ENCODE measurements around the gene CNOT6L. TPM values are rescaled to one million over a fixed set of nuclear protein-coding genes. Genes with fewer than 3 reads are reported as not detected.
A peak's percentile ranks its signal among the peaks of the same experiment; 100 is the strongest.

Gene CNOT6L
- total RNA-seq, 1 donor from 2014 or later: 22.1 TPM

GRCh38 chr4:77820649-77821561 is 1.7 kb upstream of the CNOT6L start:
- Histone ChIP-seq H3K36me3 (no peaks in the 10 kb centered on the region), H3K27me3 (no peaks in the 10 kb centered on the region), H3K9me3 (no peaks in the 10 kb centered on the region), H3K4me3 (peak overlapping the region; percentile 65 to 83), H3K4me1 (peaks cover 35% of the 10 kb centered on the region), H3K27ac (peak overlapping the region; percentile 100)
- no peak for TF ChIP-seq POLR2A (IDR thresholded peaks at IDR 0.05)
- TF ChIP-seq POLR2AphosphoS5 (IDR thresholded peaks at IDR 0.05; ENCODE audit: insufficient read depth in 1 of 2, low read depth in 1 of 2): no peak
- TF ChIP-seq, protein P1, sequence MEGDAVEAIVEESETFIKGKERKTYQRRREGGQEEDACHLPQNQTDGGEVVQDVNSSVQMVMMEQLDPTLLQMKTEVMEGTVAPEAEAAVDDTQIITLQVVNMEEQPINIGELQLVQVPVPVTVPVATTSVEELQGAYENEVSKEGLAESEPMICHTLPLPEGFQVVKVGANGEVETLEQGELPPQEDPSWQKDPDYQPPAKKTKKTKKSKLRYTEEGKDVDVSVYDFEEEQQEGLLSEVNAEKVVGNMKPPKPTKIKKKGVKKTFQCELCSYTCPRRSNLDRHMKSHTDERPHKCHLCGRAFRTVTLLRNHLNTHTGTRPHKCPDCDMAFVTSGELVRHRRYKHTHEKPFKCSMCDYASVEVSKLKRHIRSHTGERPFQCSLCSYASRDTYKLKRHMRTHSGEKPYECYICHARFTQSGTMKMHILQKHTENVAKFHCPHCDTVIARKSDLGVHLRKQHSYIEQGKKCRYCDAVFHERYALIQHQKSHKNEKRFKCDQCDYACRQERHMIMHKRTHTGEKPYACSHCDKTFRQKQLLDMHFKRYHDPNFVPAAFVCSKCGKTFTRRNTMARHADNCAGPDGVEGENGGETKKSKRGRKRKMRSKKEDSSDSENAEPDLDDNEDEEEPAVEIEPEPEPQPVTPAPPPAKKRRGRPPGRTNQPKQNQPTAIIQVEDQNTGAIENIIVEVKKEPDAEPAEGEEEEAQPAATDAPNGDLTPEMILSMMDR (IDR thresholded peaks at IDR 0.05): no peak
- DNase-seq (ENCODE audit: extremely low spot score in 2 of 2): no peak
- intact Hi-C loops (cut with DNase I): loop anchor here (5.0 kb wide), 1 partner anchor 41 kb away; the partner anchor contains the start of gene MRPL1

GRCh38 chr4:77819843-77820648 is 878 bp upstream of the CNOT6L start:
- DNase-seq (ENCODE audit: extremely low spot score in 2 of 2): peak in 1 of 2 donors; percentile 93
- TF ChIP-seq POLR2A (IDR thresholded peaks at IDR 0.05) (peak in 1 of 2 donors; percentile 88), POLR2AphosphoS5 (IDR thresholded peaks at IDR 0.05; ENCODE audit: insufficient read depth in 1 of 2, low read depth in 1 of 2) (peak; percentile 85 to 97)
- TF ChIP-seq, protein P1 (IDR thresholded peaks at IDR 0.05): no peak
- Histone ChIP-seq H3K36me3 (no peaks in the 10 kb centered on the region), H3K27me3 (no peaks in the 10 kb centered on the region), H3K4me1 (peaks cover 44% of the 10 kb centered on the region), H3K27ac (peak overlapping the region; percentile 100), H3K4me3 (peak overlapping the region; percentile 65 to 83), H3K9me3 (no peaks in the 10 kb centered on the region)
- intact Hi-C loops (cut with DNase I): loop anchor here (5.0 kb wide), 1 partner anchor 42 kb away; the partner anchor contains the start of gene MRPL1

GRCh38 chr4:77819404-77819842 is 255 bp upstream of the CNOT6L start:
- Histone ChIP-seq H3K9me3 (no peaks in the 10 kb centered on the region), H3K36me3 (no peaks in the 10 kb centered on the region), H3K27me3 (no peaks in the 10 kb centered on the region), H3K4me1 (peaks cover 49% of the 10 kb centered on the region), H3K4me3 (peak overlapping the region; percentile 65 to 83), H3K27ac (peak overlapping the region; percentile 100)
- no peak for DNase-seq (ENCODE audit: extremely low spot score in 2 of 2)
- intact Hi-C loops (cut with DNase I): no loop called here
- TF ChIP-seq POLR2A (IDR thresholded peaks at IDR 0.05): no peak
- TF ChIP-seq, protein P1 (IDR thresholded peaks at IDR 0.05): no peak
- no peak for TF ChIP-seq POLR2AphosphoS5 (IDR thresholded peaks at IDR 0.05; ENCODE audit: insufficient read depth in 1 of 2, low read depth in 1 of 2)

- no peaks in the 10 kb centered on the region for H3K9me3 ChIP-seq
- peak overlapping the region; percentile 65 to 83 for H3K4me3 ChIP-seq
- TF ChIP-seq POLR2AphosphoS5 (IDR thresholded peaks at IDR 0.05; ENCODE audit: insufficient read depth in 1 of 2, low read depth in 1 of 2): peak in 1 of 2 donors; percentile 49
- TF ChIP-seq, protein P1 (IDR thresholded peaks at IDR 0.05): peak in 1 of 3 experiments; percentile 44
- no peak for TF ChIP-seq POLR2A (IDR thresholded peaks at IDR 0.05)
- no peaks in the 10 kb centered on the region for H3K27me3 ChIP-seq
- H3K27ac ChIP-seq: peak overlapping the region; percentile 100
- peaks cover 49% of the 10 kb centered on the region for H3K4me1 ChIP-seq
- no peaks in the 10 kb centered on the region for H3K36me3 ChIP-seq
- intact Hi-C loops (cut with DNase I): no loop called here
- DNase-seq (ENCODE audit: extremely low spot score in 2 of 2): no peak
Observed at GRCh38 chr4:77818073-77818601, 1.0 kb downstream of the CNOT6L start.
